ENCODE results near the gene RAX2. TPM values are rescaled to one million over a fixed set of nuclear protein-coding genes. Genes with fewer than 3 reads are reported as not detected.

The RAX2 gene
- total RNA-seq, 2 experiments from 2014 or later = not detected

DNA sequence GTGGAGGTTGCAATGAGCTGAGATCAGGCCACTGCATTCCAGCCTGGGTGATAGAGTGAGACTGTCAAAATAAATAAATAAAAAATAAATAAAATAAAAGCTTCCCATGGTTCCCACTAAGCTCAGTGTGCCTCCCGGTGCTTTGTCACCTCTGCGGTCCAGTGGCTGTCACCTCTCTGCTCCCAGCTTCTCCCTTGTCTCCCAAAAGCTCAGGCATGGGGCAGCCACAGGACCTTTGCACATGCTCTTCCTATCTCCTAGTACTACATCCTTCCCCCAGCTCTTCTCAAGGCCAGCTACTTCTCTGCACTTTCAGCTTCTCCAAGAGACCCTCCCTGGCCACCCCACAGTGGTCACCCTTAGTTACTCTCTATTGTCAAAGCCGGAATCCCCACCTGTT is 21.8 kb upstream of the RAX2 start:
- ChIA-PET CTCF (interaction anchor here (1.0 to 1.1 kb wide), 2 partner anchors 28 to 31 kb away, joined by 3 read pairs; partner anchors contain the start of gene MRPL54), POLR2A (interaction anchor here (0.9 to 1.1 kb wide), 2 partner anchors 19 to 31 kb away, joined by 3 to 4 read pairs; partner anchors contain the start of gene MRPL54)
- DNase-seq = no peak
- Mint-ChIP-seq H3K27ac (no peak overlapping the region), H3K27me3 (peaks cover 8% of the 10 kb centered on the region), H3K4me1 (peaks cover 14% of the 10 kb centered on the region), H3K9me3 (peaks cover 15% of the 10 kb centered on the region), H3K36me3 (ENCODE audit: low read depth) (peaks cover 10% of the 10 kb centered on the region), H3K4me3 (no peak overlapping the region)

DNA sequence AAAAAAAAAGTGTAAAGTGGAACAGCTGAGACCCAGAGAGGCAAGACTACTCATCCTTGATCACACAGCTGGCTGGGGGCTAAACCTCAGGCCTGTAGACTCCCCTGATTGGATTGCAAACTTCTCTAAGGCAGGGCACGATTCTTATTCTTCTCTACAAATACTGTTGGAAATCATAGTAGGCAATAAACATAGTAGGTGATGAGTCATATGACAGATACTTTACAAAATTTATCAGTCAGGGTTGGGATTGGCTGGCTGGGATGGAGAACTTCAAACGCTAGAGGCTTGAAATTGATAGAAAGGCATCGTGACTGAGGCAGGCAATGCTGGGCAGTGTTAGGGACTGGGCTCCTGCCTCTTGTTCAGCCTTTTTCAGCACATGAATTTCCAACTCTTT is 20.1 kb upstream of the RAX2 start:
- peaks cover 15% of the 10 kb centered on the region for H3K9me3 Mint-ChIP-seq
- DNase-seq = no peak
- no peak overlapping the region for H3K4me3 Mint-ChIP-seq
- POLR2A ChIA-PET = no interaction called here
- H3K27ac Mint-ChIP-seq = no peak overlapping the region
- CTCF ChIA-PET = no interaction called here
- peaks cover 6% of the 10 kb centered on the region for H3K36me3 Mint-ChIP-seq (ENCODE audit: low read depth)
- H3K27me3 Mint-ChIP-seq = peaks cover 8% of the 10 kb centered on the region
- peaks cover 8% of the 10 kb centered on the region for H3K4me1 Mint-ChIP-seq

DNA sequence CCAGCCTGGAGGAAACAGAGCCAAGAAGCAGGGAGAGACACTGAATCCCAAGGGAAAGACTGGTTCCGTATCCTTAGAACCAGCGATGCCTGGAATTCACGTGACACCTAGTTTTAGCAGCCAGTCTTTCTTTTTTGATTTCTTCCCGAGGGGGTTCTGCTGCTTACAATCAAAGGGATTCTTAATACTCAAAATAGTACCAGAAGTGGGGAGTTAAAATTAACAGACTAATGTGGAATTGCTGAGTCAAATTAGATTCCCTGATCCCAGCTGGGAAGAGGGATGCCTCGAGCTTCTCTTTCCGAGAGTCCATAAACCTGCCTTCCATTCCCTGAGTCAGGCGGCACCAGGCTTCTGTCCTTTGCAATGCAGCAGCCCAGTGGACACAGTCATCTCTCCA is 18.9 kb upstream of the RAX2 start:
- ChIA-PET POLR2A (no interaction called here), CTCF (interaction anchor here (1.3 kb wide), 1 partner anchor 197 kb away, joined by 5 read pairs; no protein-coding TSS in a partner anchor)
- H3K4me1 Mint-ChIP-seq = peaks cover 8% of the 10 kb centered on the region
- peaks cover 10% of the 10 kb centered on the region for H3K27me3 Mint-ChIP-seq
- no peaks in the 10 kb centered on the region for H3K36me3 Mint-ChIP-seq (ENCODE audit: low read depth)
- no peak for DNase-seq
- H3K27ac Mint-ChIP-seq = no peak overlapping the region
- H3K9me3 Mint-ChIP-seq = peaks cover 6% of the 10 kb centered on the region
- H3K4me3 Mint-ChIP-seq = no peak overlapping the region

DNA sequence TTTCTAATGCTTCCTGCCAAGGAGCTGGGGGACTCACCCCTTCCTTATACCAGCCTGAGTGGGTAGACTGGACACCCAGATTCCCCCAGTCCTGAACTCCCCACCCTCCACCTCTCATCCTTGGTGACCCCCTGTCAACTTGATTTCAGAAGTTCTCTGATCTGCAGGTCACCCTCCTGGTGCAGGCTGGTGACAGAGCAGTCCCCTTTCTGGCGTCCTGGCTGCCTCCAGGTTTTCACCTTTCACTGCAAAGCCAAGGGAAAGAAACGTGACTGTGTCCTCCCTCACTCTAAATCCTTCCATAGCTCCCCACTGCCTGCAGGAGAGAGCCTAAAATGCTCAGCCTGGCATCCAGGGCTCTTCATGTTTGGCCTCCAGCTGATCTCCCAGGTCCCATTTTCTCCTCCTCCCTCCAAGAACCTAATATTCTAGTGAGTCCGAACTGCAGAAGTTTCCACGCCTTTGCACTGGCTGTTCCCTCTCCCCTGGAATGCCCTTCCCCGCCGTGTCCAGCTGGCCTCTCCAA is 18.2 kb upstream of the RAX2 start:
- peaks cover 6% of the 10 kb centered on the region for H3K9me3 Mint-ChIP-seq
- ChIA-PET CTCF (interaction anchor here (0.8 to 1.3 kb wide), 2 partner anchors 32 to 197 kb away, joined by 3 to 5 read pairs; no protein-coding TSS in a partner anchor), POLR2A (interaction anchor here (2.1 kb wide), 1 partner anchor 28 kb away, joined by 6 read pairs; the partner anchor contains the start of gene MRPL54)
- no peak for DNase-seq
- peaks cover 11% of the 10 kb centered on the region for H3K4me1 Mint-ChIP-seq
- peaks cover 12% of the 10 kb centered on the region for H3K27me3 Mint-ChIP-seq
- no peaks in the 10 kb centered on the region for H3K36me3 Mint-ChIP-seq (ENCODE audit: low read depth)
- no peak overlapping the region for H3K4me3 Mint-ChIP-seq
- H3K27ac Mint-ChIP-seq = no peak overlapping the region

DNA sequence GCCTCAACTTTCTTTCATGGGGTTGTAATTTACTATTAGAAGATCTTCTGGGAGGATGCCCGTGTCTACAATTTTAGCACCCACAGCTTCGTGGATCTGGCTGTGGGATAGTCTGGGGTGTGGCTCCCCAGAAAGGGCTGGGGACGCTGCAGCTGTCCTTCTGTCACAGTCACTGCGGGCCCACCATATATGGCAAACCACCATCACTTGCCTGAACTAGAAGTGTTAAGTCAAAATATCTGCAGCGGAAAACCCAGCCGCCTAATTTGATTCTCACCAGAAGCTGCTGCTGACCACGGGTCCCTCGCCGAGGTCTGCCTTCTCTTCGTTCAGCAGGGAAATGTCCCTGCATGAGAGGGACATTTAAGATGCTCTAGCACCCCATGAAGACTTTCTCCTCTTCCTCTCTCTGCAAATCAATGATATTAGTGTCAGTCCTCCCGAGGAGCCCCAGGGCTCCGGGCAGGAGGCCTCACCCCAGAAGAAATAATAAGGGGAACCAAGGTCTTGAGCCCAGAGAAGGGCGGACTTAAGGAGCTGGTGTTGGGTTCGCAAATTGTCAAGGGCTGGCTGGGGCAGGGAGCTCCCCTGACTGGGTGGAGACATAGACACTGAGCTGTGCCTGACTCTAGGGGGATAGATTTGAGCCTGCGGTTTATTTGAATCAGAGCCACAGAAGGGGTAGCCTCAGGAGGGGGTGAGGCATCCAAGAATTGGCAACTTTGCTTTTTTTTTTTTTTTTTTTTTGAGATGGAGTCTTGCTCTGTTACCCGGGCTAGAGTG is 17.2 kb upstream of the RAX2 start:
- Mint-ChIP-seq H3K4me3 (no peak overlapping the region), H3K27ac (peak overlapping the region; percentile 47), H3K9me3 (peaks cover 6% of the 10 kb centered on the region), H3K27me3 (peaks cover 15% of the 10 kb centered on the region), H3K4me1 (peaks cover 17% of the 10 kb centered on the region), H3K36me3 (ENCODE audit: low read depth) (no peaks in the 10 kb centered on the region)
- DNase-seq = no peak
- ChIA-PET POLR2A (interaction anchor here (1.7 to 2.1 kb wide), 2 partner anchors 23 to 27 kb away, joined by 6 to 7 read pairs; partner anchors contain the start of gene MRPL54), CTCF (interaction anchor here (0.8 kb wide), 2 partner anchors 26 to 33 kb away, joined by 3 read pairs; partner anchors contain the start of gene MRPL54)

DNA sequence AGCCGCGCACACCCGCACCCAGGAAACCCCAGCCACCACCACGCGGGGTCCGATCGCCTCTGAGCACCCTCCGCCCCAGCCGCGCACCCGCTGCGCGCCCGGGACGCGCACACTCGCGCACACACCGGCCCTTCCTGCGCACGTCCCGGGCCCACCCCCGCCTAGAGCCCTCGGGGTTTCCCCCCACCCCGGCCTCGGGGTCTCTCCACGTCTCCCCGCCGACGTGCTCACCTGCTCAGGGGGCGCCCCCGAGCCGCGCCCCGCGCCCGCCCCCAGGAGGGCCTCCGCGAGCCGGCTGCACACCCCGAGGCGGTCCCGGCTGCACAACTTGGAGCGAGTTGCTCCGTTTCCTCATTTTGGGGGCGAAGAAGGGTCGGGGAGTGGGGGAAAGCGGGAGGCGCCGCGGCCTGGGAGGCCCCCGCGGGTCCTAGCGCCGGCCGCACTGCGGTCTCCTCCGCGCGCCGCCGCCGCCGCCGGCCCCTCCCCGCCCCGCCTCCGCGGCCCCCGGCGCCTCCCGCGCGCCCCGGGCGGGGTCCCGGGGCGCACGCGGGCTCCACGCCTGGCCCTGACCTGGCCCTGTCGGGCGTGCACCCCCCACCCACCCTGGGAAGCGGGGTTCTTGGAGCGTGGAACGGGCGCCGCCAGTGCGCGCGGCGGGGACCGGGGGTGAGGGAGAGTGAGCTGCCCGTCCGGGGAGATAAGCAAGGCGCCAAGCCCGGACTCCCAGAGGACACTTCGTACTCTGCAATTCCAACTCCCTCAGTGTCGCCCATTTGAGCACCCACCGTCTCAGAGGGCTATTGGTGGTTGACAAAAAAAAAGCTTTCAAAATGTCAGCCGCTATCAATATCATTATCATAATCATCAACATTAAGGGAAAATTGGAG is 14.2 kb upstream of the RAX2 start, which contains the start of gene MATK:
TSS of gene MATK (minus strand) at position 444 of the 887 bp plus-strand sequence. CDS start 1,246 bp downstream, outside the sequence.
- CTCF ChIA-PET = interaction anchor here (0.6 to 1.3 kb wide), 2 partner anchors 36 to 131 kb away, joined by 4 read pairs; no protein-coding TSS in a partner anchor
- H3K9me3 Mint-ChIP-seq = peaks cover 21% of the 10 kb centered on the region
- H3K27ac Mint-ChIP-seq = no peak within 1 kb of the TSS
- peaks cover 19% of the 10 kb centered on the region for H3K4me1 Mint-ChIP-seq
- no peak for DNase-seq
- peak within 1 kb of the TSS; percentile 71 for H3K4me3 Mint-ChIP-seq
- H3K36me3 Mint-ChIP-seq (ENCODE audit: low read depth) = peaks cover 21% of the 10 kb centered on the region
- POLR2A ChIA-PET = interaction anchor here (0.7 to 1.7 kb wide), 2 partner anchors 24 to 119 kb away, joined by 3 to 4 read pairs; partner anchors contain the start of gene MRPL54
- H3K27me3 Mint-ChIP-seq = peaks cover 16% of the 10 kb centered on the region

DNA sequence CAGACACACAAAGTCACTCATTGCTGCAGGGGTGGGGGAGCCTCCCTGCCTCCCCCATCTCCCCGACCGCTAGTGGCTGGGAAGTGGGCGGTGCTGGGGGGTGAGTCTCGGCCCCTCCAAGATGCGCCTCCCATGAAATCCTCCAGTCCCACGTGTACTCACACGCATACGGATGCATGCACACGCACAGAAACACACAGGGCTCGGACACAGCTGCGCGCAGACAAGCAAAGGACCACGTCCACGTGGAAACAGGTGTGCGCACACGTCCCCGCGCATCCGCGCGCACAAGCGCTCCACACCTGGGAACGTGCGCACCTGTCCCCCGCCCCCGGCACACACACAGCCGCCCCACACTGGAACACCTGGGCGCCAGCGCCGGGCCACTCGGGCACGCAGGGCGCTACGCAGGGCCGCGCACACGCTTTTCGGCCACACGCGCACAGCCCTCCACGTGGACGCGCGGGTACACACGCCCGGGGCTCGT is 13.5 kb upstream of the RAX2 start:
- Mint-ChIP-seq H3K27ac (no peak overlapping the region), H3K36me3 (ENCODE audit: low read depth) (peaks cover 21% of the 10 kb centered on the region), H3K9me3 (peaks cover 20% of the 10 kb centered on the region), H3K4me3 (peak overlapping the region; percentile 71), H3K4me1 (peaks cover 23% of the 10 kb centered on the region), H3K27me3 (peaks cover 14% of the 10 kb centered on the region)
- CTCF ChIA-PET = no interaction called here
- no peak for DNase-seq
- POLR2A ChIA-PET = interaction anchor here (1.6 to 1.9 kb wide), 2 partner anchors 27 to 37 kb away, joined by 5 to 8 read pairs; no protein-coding TSS in a partner anchor

DNA sequence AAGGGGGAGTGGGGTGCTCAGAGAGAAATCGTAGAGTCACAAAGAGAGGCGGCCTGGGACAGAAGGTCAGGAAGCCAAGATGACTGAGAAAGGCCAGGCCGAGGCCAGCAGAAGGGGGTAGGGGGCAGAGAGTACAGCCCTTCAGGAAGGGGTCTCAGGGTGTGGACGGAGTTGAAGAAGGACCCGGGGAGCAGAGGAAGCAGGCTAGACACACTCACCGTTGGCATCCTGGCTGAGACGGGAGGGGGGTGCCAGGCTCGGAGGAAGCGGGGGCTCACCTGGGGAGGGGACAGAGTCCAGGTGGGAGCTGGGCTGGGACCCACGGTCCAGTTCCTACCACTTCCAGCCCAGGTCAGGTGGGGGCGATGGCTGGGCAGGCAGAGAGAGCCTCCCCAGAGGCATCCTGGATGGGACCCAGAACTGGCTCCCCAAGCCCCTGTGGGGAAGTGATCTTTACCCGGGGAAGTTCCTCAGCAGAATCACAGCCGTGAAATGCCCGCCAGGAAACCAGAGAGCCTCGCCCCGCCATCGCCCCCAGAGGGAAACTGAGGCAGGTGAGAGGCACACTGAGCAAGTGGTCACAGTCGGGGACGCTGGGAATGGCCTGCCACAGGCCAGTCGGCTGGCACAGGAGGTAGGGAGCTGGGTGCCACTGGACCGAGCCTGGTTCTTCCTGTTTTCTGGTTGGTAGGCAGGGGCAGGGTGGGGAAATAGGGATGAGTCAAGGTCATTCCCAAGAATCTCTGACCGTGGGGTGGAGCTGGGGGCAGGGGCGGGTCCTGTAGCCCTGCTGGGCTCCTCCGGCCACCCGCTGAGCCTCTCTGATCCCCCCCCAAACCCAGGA is 12.8 kb upstream of the RAX2 start:
- Mint-ChIP-seq H3K27ac (no peak overlapping the region), H3K36me3 (ENCODE audit: low read depth) (peaks cover 21% of the 10 kb centered on the region), H3K9me3 (peaks cover 20% of the 10 kb centered on the region), H3K4me1 (peaks cover 23% of the 10 kb centered on the region), H3K4me3 (peak overlapping the region; percentile 71), H3K27me3 (peaks cover 12% of the 10 kb centered on the region)
- DNase-seq = no peak
- ChIA-PET POLR2A (interaction anchor here (1.2 to 1.9 kb wide), 4 partner anchors 13 to 37 kb away, joined by 3 to 8 read pairs (median 4); partner anchors contain the start of gene MRPL54), CTCF (no interaction called here)

DNA sequence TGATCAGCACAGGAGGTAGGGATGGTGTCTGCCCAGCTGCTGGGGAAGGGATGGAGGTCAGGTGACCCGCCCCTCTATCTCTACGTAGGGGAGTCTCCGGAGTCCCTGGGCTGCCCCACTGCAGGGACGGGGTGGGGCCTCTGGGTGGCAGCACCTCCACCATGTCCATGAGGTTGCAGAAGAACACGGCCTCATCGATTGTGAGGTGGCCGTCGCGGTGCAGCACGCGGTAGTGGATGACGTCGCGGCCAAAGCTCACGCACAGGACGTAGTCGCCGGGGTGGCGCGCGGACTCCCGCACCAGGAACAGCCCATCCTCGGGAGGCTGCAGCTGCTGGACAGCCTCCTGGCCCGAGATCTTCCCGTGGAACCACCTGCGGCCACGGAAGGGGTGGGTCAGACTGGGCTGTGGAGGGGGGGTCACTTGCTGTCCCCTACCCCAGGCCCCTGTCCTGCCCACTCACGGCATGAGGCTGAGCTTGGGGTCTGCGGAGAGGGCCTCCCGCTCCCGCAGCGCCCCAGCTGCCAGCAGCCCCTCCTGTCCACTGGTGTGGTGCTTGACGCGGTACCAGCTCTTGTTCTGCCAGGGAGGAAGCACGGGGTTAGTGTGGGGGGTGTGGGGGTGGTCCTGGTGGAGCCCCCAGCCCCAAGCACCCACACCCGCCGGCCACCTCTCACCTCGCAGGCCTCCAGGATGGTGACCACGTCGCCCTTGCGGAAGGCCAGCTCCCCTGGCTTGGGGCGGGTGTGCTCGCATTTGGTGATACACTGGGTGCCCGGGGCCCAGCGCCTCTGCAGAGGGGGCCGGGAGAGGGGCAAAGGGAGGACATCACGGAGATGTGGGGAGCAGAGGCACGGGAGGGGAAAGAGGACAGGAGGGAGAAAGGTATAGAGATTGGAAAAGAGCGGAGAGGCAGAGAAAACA is 11.9 kb upstream of the RAX2 start:
- Mint-ChIP-seq H3K9me3 (peaks cover 20% of the 10 kb centered on the region), H3K27ac (no peak overlapping the region), H3K27me3 (peaks cover 9% of the 10 kb centered on the region), H3K4me3 (peak overlapping the region; percentile 71), H3K36me3 (ENCODE audit: low read depth) (peaks cover 21% of the 10 kb centered on the region), H3K4me1 (peaks cover 18% of the 10 kb centered on the region)
- peak; percentile 47 for DNase-seq
- ChIA-PET CTCF (interaction anchor here (1.2 kb wide), 1 partner anchor 14 kb away, joined by 3 read pairs; no protein-coding TSS in a partner anchor), POLR2A (interaction anchor here (1.2 to 1.9 kb wide), 4 partner anchors 14 to 38 kb away, joined by 3 to 8 read pairs (median 4); partner anchors contain the start of gene MRPL54)

DNA sequence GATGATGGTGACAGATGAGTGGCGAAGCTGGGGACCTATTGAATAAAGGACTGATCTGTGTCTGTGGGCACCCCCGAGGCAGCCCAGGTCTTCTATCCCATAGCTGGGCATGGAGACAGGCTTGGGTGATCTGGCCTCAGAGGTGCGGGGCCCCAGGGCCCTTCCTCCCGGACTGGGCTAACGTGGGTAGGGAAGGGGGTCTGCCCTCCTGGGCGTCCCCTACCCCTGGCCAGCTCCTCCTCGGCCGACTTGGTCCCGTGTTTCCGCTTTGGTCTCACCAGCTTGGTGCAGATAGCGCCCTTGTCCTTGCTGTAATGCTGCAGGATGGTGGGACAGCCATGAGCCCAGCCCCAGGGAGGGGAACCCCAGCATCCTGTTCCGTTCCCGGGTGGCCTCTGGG is 10.9 kb upstream of the RAX2 start:
- H3K4me1 Mint-ChIP-seq = peaks cover 17% of the 10 kb centered on the region

More for the DNA sequence above, 10.9 kb upstream of the RAX2 start:
- DNase-seq = no peak
- peaks cover 9% of the 10 kb centered on the region for H3K27me3 Mint-ChIP-seq
- ChIA-PET POLR2A (no interaction called here), CTCF (interaction anchor here (1.2 kb wide), 1 partner anchor 15 kb away, joined by 3 read pairs; no protein-coding TSS in a partner anchor)
- no peak overlapping the region for H3K27ac Mint-ChIP-seq
- peaks cover 21% of the 10 kb centered on the region for H3K36me3 Mint-ChIP-seq (ENCODE audit: low read depth)
- H3K9me3 Mint-ChIP-seq = peaks cover 20% of the 10 kb centered on the region
- H3K4me3 Mint-ChIP-seq = no peak overlapping the region

Measured in activated CD4-positive, alpha-beta memory T cell treated with anti-CD3 and anti-CD28 coated beads, Interleukin-2, amount 10 ng/mL, durations not matched to agents 7 days and 5 days (primary cell).